Gastroesophageal sphincter (tissue), 4 donors: Measurements from ENCODE around the gene SUN5. TPM values are rescaled to one million over a fixed set of nuclear protein-coding genes. Genes with fewer than 3 reads are reported as not detected.

Experiments used
- ATAC-seq: fragments of 150-250 bp; one replicate; pipeline ENCODE4 v1.9.1; 2016; ENCODE audit warnings: mild to moderate bottlenecking, moderate library complexity
- H3K27ac ChIP-seq, 4 donors: fragments of 200-600 bp; sonication (generic) in 3 of 4; 1 replicate in 3 of 4; 2 replicates in 1 of 4; pipeline ENCODE4 v1.5.1; 2016 to 2019
- H3K27me3 ChIP-seq: fragments of 200-600 bp; sonication (generic); one replicate; pipeline ENCODE4 v1.5.1; 2019
- H3K36me3 ChIP-seq, 2 donors: fragments of 200-600 bp; sonication (generic); one replicate each; pipeline ENCODE4 v1.5.1; 2019; ENCODE audit warnings: control low read depth in 1 of 2
- H3K4me1 ChIP-seq, 3 donors: fragments of 200-600 bp; sonication (generic); 1 replicate in 2 of 3; 2 replicates in 1 of 3; pipeline ENCODE4 v1.5.1; 2016 to 2019; ENCODE audit warnings: control low read depth in 2 of 3
- H3K4me3 ChIP-seq, 2 donors: fragments of 200-600 bp; sonication (generic); one replicate each; pipeline ENCODE4 v1.5.1; 2019; ENCODE audit warnings: mild to moderate bottlenecking in 1 of 2, moderate library complexity in 1 of 2
- H3K9me3 ChIP-seq, 3 donors: fragments of 200-600 bp; sonication (generic); one replicate each; pipeline ENCODE4 v1.5.1; 2017 to 2019; ENCODE audit warnings: control low read depth in 2 of 3
- CTCF ChIP-seq, 4 experiments: fragments of 200-600 bp in 2 of 4; fragments of 450-650 bp in 2 of 4; sonication (generic) in 1 of 4; IDR thresholded peaks; one replicate each; pipeline ENCODE4 v1.5.1; 2017 to 2019; ENCODE audit warnings: antibody characterized with exemption in 4 of 4, mild to moderate bottlenecking in 2 of 4, moderate library complexity in 2 of 4
- EP300 ChIP-seq: sonication (generic); formaldehyde crosslinking; IDR thresholded peaks from one replicate; pipeline ENCODE4 v1.6.1; 2017; ENCODE audit warnings: antibody characterized with exemption, mild to moderate bottlenecking
- POLR2A ChIP-seq, 2 donors: fragments of 450-650 bp; IDR thresholded peaks; one replicate each; pipeline ENCODE4 v1.6.1; 2017; ENCODE audit warnings: antibody characterized with exemption in 2 of 2, mild to moderate bottlenecking in 2 of 2, moderate library complexity in 1 of 2
- POLR2AphosphoS5 ChIP-seq: sonication (generic); formaldehyde crosslinking; IDR thresholded peaks from one replicate; pipeline ENCODE4 v1.6.1; 2017; ENCODE audit warnings: antibody characterized with exemption
- WGBS, 2 donors: methylation state at CpG; one replicate each; pipeline ENCODE4 v1.1.5; 2018; ENCODE audit warnings: low coverage in 1 of 2; 5-methylcytosine and 5-hydroxymethylcytosine counted together
- total RNA-seq, 4 donors: library from RNA; depleted of rRNA; stranded (reverse); fragments of >200 nt; gene quantifications; one replicate each; pipeline ENCODE4 v1.1.0, GENCODE V29; 2016

Gene SUN5
- total RNA-seq, 4 donors from 2014 or later, result not detected

GRCh38 chr20:32997431-32997830, 6.8 kb downstream of the SUN5 start:
- Histone ChIP-seq H3K27ac (no peak overlapping the region), H3K36me3 (no peaks in the 10 kb centered on the region), H3K27me3 (peaks cover 11% of the 10 kb centered on the region), H3K4me3 (no peak overlapping the region), H3K9me3 (peaks cover 0 to 14% (median 0%) of the 10 kb centered on the region in 3 donors), H3K4me1 (no peaks in the 10 kb centered on the region)
- no peak for TF ChIP-seq EP300
- TF ChIP-seq CTCF (IDR thresholded peaks at IDR 0.05), result no peak
- TF ChIP-seq POLR2A (IDR thresholded peaks at IDR 0.05), result no peak
- TF ChIP-seq POLR2AphosphoS5, result no peak
- 63 to 75% methylated on average over 2 of the region's 2 CpGs for WGBS, 2 donors
- no peak for ATAC-seq

- ATAC-seq, result no peak
- Histone ChIP-seq H3K27ac (no peak overlapping the region), H3K9me3 (peaks cover 0 to 14% (median 0%) of the 10 kb centered on the region in 3 donors), H3K4me1 (no peaks in the 10 kb centered on the region), H3K27me3 (peaks cover 18% of the 10 kb centered on the region), H3K4me3 (no peak overlapping the region), H3K36me3 (no peaks in the 10 kb centered on the region)
- TF ChIP-seq POLR2A (IDR thresholded peaks at IDR 0.05) (no peak), POLR2AphosphoS5 (no peak), EP300 (no peak), CTCF (IDR thresholded peaks at IDR 0.05) (no peak)
Observed at GRCh38 chr20:32995802-32996201, 8.4 kb downstream of the SUN5 start.

GRCh38 chr20:32993496-32994050, 10.7 kb downstream of the SUN5 start:
- H3K4me1 ChIP-seq, result no peaks in the 10 kb centered on the region
- no peak overlapping the region for H3K4me3 ChIP-seq
- ATAC-seq, result no peak
- peaks cover 0 to 14% (median 0%) of the 10 kb centered on the region in 3 donors for H3K9me3 ChIP-seq
- 73 to 79% methylated on average over 2 to 5 of the region's 8 CpGs for WGBS, 2 donors
- no peak overlapping the region for H3K27ac ChIP-seq
- H3K27me3 ChIP-seq, result peaks cover 16% of the 10 kb centered on the region
- TF ChIP-seq EP300, result no peak
- no peak for TF ChIP-seq CTCF (IDR thresholded peaks at IDR 0.05)
- no peak for TF ChIP-seq POLR2A (IDR thresholded peaks at IDR 0.05)
- TF ChIP-seq POLR2AphosphoS5, result no peak
- H3K36me3 ChIP-seq, result no peaks in the 10 kb centered on the region

- Histone ChIP-seq H3K27me3 (peaks cover 16% of the 10 kb centered on the region), H3K27ac (no peak overlapping the region), H3K36me3 (no peaks in the 10 kb centered on the region), H3K4me3 (no peak overlapping the region), H3K9me3 (peaks cover 0 to 14% (median 0%) of the 10 kb centered on the region in 3 donors), H3K4me1 (no peaks in the 10 kb centered on the region)
- WGBS, 2 donors, result 74 to 79% methylated on average over 6 to 7 of the region's 8 CpGs
- no peak for ATAC-seq
- no peak for TF ChIP-seq POLR2A (IDR thresholded peaks at IDR 0.05)
- TF ChIP-seq POLR2AphosphoS5, result no peak
- TF ChIP-seq CTCF (IDR thresholded peaks at IDR 0.05), result no peak
- TF ChIP-seq EP300, result no peak
Observed at GRCh38 chr20:32991792-32992641, 12.2 kb downstream of the SUN5 start.

- WGBS, 2 donors, result 69 to 77% methylated on average over 2 of the region's 3 CpGs
- Histone ChIP-seq H3K4me3 (no peak overlapping the region), H3K4me1 (no peaks in the 10 kb centered on the region), H3K27ac (no peak overlapping the region), H3K36me3 (no peaks in the 10 kb centered on the region), H3K9me3 (peaks cover 0 to 14% (median 0%) of the 10 kb centered on the region in 3 donors), H3K27me3 (peaks cover 16% of the 10 kb centered on the region)
- TF ChIP-seq CTCF (IDR thresholded peaks at IDR 0.05), result no peak
- TF ChIP-seq EP300, result no peak
- no peak for TF ChIP-seq POLR2AphosphoS5
- TF ChIP-seq POLR2A (IDR thresholded peaks at IDR 0.05), result no peak
- ATAC-seq, result no peak
Observed at GRCh38 chr20:32991383-32991782, 12.8 kb downstream of the SUN5 start.
